ENCODE measurements around the gene PPM1E. TPM values are rescaled to one million over a fixed set of nuclear protein-coding genes. Genes with fewer than 3 reads are reported as not detected.

Gene PPM1E
- total RNA-seq, 4 donors from 2014 or later, result 0.42 to 0.91 (median 0.67) TPM

GRCh38 chr17:58976541-58976940, 220.9 kb downstream of the PPM1E start:
- 95% methylated on average over 3 of the region's 3 CpGs for WGBS
- intact Hi-C loops (cut with DNase I), result no loop called here
- TF ChIP-seq EP300 (IDR thresholded peaks at IDR 0.05) (no peak), POLR2A (IDR thresholded peaks at IDR 0.05; ENCODE audit: low read depth) (no peak), POLR2AphosphoS5 (IDR thresholded peaks at IDR 0.05) (no peak)
- no peak for DNase-seq (ENCODE audit: extremely low spot score)
- no peaks in the 10 kb centered on the region for H3K4me1 ChIP-seq
- no peaks in the 10 kb centered on the region for H3K27me3 ChIP-seq
- H3K36me3 ChIP-seq, result no peaks in the 10 kb centered on the region
- no peaks in the 10 kb centered on the region for H3K9me3 ChIP-seq
- H3K27ac ChIP-seq (replicated peaks in 1 of 4), result no peak overlapping the region
- H3K4me3 ChIP-seq, result no peak overlapping the region

GRCh38 chr17:58980706-58981481, 225.2 kb downstream of the PPM1E start:
- WGBS, result 83% methylated on average over 3 of the region's 3 CpGs

GRCh38 chr17:58982626-58983025, 227.0 kb downstream of the PPM1E start:
- Histone ChIP-seq H3K4me3 (no peak overlapping the region), H3K9me3 (no peaks in the 10 kb centered on the region), H3K36me3 (no peaks in the 10 kb centered on the region), H3K4me1 (no peaks in the 10 kb centered on the region), H3K27ac (replicated peaks in 1 of 4) (no peak overlapping the region), H3K27me3 (no peaks in the 10 kb centered on the region)
- DNase-seq (ENCODE audit: extremely low spot score), result no peak
- TF ChIP-seq POLR2A (IDR thresholded peaks at IDR 0.05; ENCODE audit: low read depth) (no peak), EP300 (IDR thresholded peaks at IDR 0.05) (no peak), CTCF (IDR thresholded peaks at IDR 0.05) (no peak), POLR2AphosphoS5 (IDR thresholded peaks at IDR 0.05) (no peak)
- intact Hi-C loops (cut with DNase I), result no loop called here
- 86% methylated on average over 3 of the region's 3 CpGs for WGBS

More at GRCh38 chr17:58980706-58981481, 225.2 kb downstream of the PPM1E start:
- no peak for TF ChIP-seq CTCF (IDR thresholded peaks at IDR 0.05)
- no peak for TF ChIP-seq POLR2A (IDR thresholded peaks at IDR 0.05; ENCODE audit: low read depth)
- no peak for TF ChIP-seq EP300 (IDR thresholded peaks at IDR 0.05)
- no peak for TF ChIP-seq POLR2AphosphoS5 (IDR thresholded peaks at IDR 0.05)
- H3K4me3 ChIP-seq, result no peak overlapping the region
- intact Hi-C loops (cut with DNase I), result no loop called here
- H3K4me1 ChIP-seq, result no peaks in the 10 kb centered on the region
- no peak overlapping the region for H3K27ac ChIP-seq (replicated peaks in 1 of 4)
- H3K9me3 ChIP-seq, result no peaks in the 10 kb centered on the region
- DNase-seq (ENCODE audit: extremely low spot score), result no peak
- no peaks in the 10 kb centered on the region for H3K36me3 ChIP-seq
- H3K27me3 ChIP-seq, result no peaks in the 10 kb centered on the region

- DNase-seq (ENCODE audit: extremely low spot score), result no peak
- WGBS, result 81% methylated on average over 6 of the region's 6 CpGs
- Histone ChIP-seq H3K27ac (replicated peaks in 1 of 4) (no peak overlapping the region), H3K4me1 (no peaks in the 10 kb centered on the region), H3K9me3 (no peaks in the 10 kb centered on the region), H3K27me3 (no peaks in the 10 kb centered on the region), H3K36me3 (no peaks in the 10 kb centered on the region), H3K4me3 (no peak overlapping the region)
- intact Hi-C loops (cut with DNase I), result no loop called here
- no peak for TF ChIP-seq POLR2AphosphoS5 (IDR thresholded peaks at IDR 0.05)
- TF ChIP-seq POLR2A (IDR thresholded peaks at IDR 0.05; ENCODE audit: low read depth), result no peak
- TF ChIP-seq EP300 (IDR thresholded peaks at IDR 0.05), result no peak
- TF ChIP-seq CTCF (IDR thresholded peaks at IDR 0.05), result no peak
These were observed 229.7 kb downstream of the PPM1E start for GRCh38 chr17:58985367-58985766.

GRCh38 chr17:58985971-58986370, 230.3 kb downstream of the PPM1E start:
- WGBS, result 91% methylated on average over 6 of the region's 6 CpGs
- DNase-seq (ENCODE audit: extremely low spot score), result no peak
- H3K4me1 ChIP-seq, result no peaks in the 10 kb centered on the region
- H3K9me3 ChIP-seq, result no peaks in the 10 kb centered on the region
- no peaks in the 10 kb centered on the region for H3K36me3 ChIP-seq
- H3K4me3 ChIP-seq, result no peak overlapping the region
- no peaks in the 10 kb centered on the region for H3K27me3 ChIP-seq
- TF ChIP-seq EP300 (IDR thresholded peaks at IDR 0.05) (no peak), POLR2AphosphoS5 (IDR thresholded peaks at IDR 0.05) (no peak), CTCF (IDR thresholded peaks at IDR 0.05) (no peak), POLR2A (IDR thresholded peaks at IDR 0.05; ENCODE audit: low read depth) (no peak)
- no peak overlapping the region for H3K27ac ChIP-seq (replicated peaks in 1 of 4)
- intact Hi-C loops (cut with DNase I), result no loop called here

Measured in esophagus muscularis mucosa (tissue), 4 donors.